Measurements from ENCODE around the gene KLF3.
A peak's percentile ranks its signal among the peaks of the same experiment; 100 is the strongest.

Gene KLF3

GRCh38 chr4:38639242-38639641 is 24.8 kb upstream of the KLF3 start:
- no peak for TF ChIP-seq GATA2 (IDR thresholded peaks at IDR 0.05; ENCODE audit: low read depth, low read length)
- no peak for TF ChIP-seq GATA3 (IDR thresholded peaks at IDR 0.05; ENCODE audit: low read depth, low read length)

- TF ChIP-seq GATA3 (IDR thresholded peaks at IDR 0.05; ENCODE audit: low read depth, low read length) = no peak
- TF ChIP-seq GATA2 (IDR thresholded peaks at IDR 0.05; ENCODE audit: low read depth, low read length) = no peak
These were observed 22.2 kb upstream of the KLF3 start for GRCh38 chr4:38641811-38642210.

DNA sequence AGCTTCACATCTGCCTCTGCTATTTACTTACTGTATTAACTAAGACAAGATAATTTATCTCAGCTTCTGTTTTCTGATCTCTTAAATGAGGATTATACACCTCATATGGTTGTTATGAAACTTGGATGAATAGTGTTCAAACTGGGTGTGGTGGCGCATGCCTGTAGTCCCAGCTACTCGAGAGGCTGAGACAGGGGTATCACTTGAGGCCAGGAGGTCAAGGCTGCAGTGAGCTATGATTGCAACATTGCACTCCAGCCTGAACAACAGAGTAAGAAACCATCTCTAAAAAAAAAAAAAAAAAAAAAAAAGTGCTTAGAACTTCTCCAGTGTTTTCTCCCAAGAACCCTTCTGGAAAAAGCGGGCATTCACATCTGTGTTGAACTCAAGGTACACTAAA is 19.8 kb upstream of the KLF3 start:
- no peak for TF ChIP-seq GATA2 (IDR thresholded peaks at IDR 0.05; ENCODE audit: low read depth, low read length)
- TF ChIP-seq GATA3 (IDR thresholded peaks at IDR 0.05; ENCODE audit: low read depth, low read length) = no peak

- TF ChIP-seq GATA3 (IDR thresholded peaks at IDR 0.05; ENCODE audit: low read depth, low read length) (no peak), GATA2 (IDR thresholded peaks at IDR 0.05; ENCODE audit: low read depth, low read length) (no peak)
These were observed 16.7 kb upstream of the KLF3 start for GRCh38 chr4:38647101-38647819.

DNA sequence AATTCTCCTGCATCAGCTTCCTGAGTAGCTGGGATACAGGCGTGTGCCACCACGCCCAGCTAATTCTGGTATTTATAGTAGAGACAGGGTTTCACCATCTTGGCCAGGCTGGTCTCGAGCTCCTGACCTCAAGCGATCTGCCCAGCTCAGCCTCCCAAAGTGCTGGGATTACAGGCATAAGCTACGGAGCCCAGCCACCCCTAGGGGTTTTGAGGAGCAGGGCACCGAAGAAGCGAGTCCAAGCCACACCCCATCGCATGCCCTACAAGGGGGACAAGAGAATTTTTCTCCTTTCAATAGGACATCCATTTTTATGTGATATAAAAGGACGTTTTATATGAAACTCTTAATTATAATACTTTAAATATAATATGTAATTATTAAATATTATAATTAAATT is 13.9 kb upstream of the KLF3 start:
- TF ChIP-seq GATA2 (IDR thresholded peaks at IDR 0.05; ENCODE audit: low read depth, low read length) (no peak), GATA3 (IDR thresholded peaks at IDR 0.05; ENCODE audit: low read depth, low read length) (no peak)

- no peak for TF ChIP-seq GATA2 (IDR thresholded peaks at IDR 0.05; ENCODE audit: low read depth, low read length)
- no peak for TF ChIP-seq GATA3 (IDR thresholded peaks at IDR 0.05; ENCODE audit: low read depth, low read length)
These were observed 9.7 kb upstream of the KLF3 start for GRCh38 chr4:38654273-38654672.

GRCh38 chr4:38656111-38656510 is 7.9 kb upstream of the KLF3 start:
- no peak for TF ChIP-seq GATA2 (IDR thresholded peaks at IDR 0.05; ENCODE audit: low read depth, low read length)
- TF ChIP-seq GATA3 (IDR thresholded peaks at IDR 0.05; ENCODE audit: low read depth, low read length) = no peak

DNA sequence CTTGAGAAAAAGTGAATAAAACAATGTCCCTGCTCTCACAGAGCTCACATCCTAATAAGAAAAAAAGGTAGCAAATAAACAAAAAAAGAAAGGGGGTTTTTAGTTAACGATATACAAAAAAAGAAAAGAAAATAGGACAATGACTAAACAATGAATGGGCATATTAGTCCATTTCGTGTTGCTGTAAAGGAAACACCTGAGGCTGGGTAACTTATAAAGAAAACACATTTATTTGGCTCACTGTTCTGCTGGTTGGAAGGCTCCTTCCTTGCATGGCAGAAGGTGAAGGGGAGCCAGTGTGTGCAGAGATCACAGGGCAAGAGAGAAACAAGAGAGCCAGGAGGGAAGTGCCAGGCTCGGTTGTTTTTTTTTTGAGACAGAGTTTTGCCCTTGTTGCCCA is 4.7 kb upstream of the KLF3 start:
- TF ChIP-seq GATA2 (IDR thresholded peaks at IDR 0.05; ENCODE audit: low read depth, low read length) (no peak), GATA3 (IDR thresholded peaks at IDR 0.05; ENCODE audit: low read depth, low read length) (no peak)

DNA sequence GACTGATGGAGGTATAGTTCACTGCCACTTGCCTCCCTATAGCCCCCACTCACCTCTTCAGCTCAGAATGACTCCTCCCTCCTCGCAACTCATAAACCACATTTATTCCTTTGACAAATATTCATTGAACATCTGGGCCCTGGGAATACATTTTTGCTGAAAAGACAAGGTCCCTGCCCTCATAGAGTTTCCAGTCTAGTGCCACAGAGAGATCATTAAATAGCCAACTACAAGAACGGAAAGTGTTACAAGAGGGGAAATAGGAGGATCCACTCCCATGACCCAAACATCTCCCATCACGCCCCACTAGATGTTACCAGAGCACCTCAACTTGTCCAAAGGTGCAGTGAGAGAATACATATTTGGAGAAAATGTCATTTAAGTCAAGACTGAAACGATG is 3.2 kb upstream of the KLF3 start:
- TF ChIP-seq GATA2 (IDR thresholded peaks at IDR 0.05; ENCODE audit: low read depth, low read length) (no peak), GATA3 (IDR thresholded peaks at IDR 0.05; ENCODE audit: low read depth, low read length) (no peak)

DNA sequence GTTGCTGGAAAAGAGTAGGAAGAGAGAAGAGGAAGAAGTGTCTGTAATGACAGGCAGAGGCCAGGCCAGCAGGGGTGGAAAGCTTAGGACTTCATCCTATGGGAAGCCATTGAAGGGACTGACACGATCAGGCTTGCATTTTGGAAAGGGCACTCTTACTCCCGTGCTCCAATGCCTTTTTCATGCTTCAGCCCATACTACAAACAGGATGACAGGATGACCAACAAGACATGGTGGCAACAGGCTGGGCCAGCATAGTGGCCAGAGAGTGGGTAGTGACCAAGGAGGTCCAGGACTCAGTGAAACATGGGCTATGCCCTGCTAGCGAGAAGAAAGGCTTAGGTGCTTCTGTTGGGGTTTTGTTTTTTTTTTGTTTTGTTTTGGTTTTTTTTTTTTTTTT is 2.6 kb upstream of the KLF3 start:
- TF ChIP-seq GATA3 (IDR thresholded peaks at IDR 0.05; ENCODE audit: low read depth, low read length) (no peak), GATA2 (IDR thresholded peaks at IDR 0.05; ENCODE audit: low read depth, low read length) (no peak)

- TF ChIP-seq GATA3 (IDR thresholded peaks at IDR 0.05; ENCODE audit: low read depth, low read length) (no peak), GATA2 (IDR thresholded peaks at IDR 0.05; ENCODE audit: low read depth, low read length) (no peak)
These were observed 1.4 kb upstream of the KLF3 start for GRCh38 chr4:38662522-38663089.

GRCh38 chr4:38663090-38663800 is 754 bp upstream of the KLF3 start:
- no peak for TF ChIP-seq GATA2 (IDR thresholded peaks at IDR 0.05; ENCODE audit: low read depth, low read length)
- TF ChIP-seq GATA3 (IDR thresholded peaks at IDR 0.05; ENCODE audit: low read depth, low read length) = no peak

- peak; percentile 50; the same call in 1 of the 2 replicates for TF ChIP-seq GATA2 (IDR thresholded peaks at IDR 0.05; ENCODE audit: low read depth, low read length)
- TF ChIP-seq GATA3 (IDR thresholded peaks at IDR 0.05; ENCODE audit: low read depth, low read length) = no peak
These were observed 855 bp downstream of the KLF3 start for GRCh38 chr4:38664706-38665401.

Measured in SH-SY5Y (cell line).